Lower lobe of right lung (tissue), 2 donors: ENCODE results near the gene NT5C2. TPM values are rescaled to one million over a fixed set of nuclear protein-coding genes. Genes with fewer than 3 reads are reported as not detected.

Experiments
- ATAC-seq, 2 donors: fragments of 200-7000 bp; cut with Tn5 transposase; one replicate each; pipeline ENCODE4 v1.9.1; 2020 to 2022; ENCODE audit warnings: mild to moderate bottlenecking in 2 of 2, moderate library complexity in 2 of 2
- DNase-seq: peaks from one replicate; pipeline ENCODE4 v3.0.0-alpha.2; 2020
- H3K27ac ChIP-seq: fragments of 200-600 bp; one replicate; pipeline ENCODE4 v1.8.0; 2022
- H3K27me3 ChIP-seq: fragments of 200-600 bp; one replicate; pipeline ENCODE4 v1.8.0; 2022; ENCODE audit warnings: low read depth
- H3K36me3 ChIP-seq: fragments of 200-600 bp; one replicate; pipeline ENCODE4 v1.8.0; 2022; ENCODE audit warnings: mild to moderate bottlenecking
- H3K4me1 ChIP-seq: fragments of 200-600 bp; one replicate; pipeline ENCODE4 v1.8.0; 2022
- H3K4me3 ChIP-seq: fragments of 200-600 bp; one replicate; pipeline ENCODE4 v1.8.0; 2022; ENCODE audit warnings: mild to moderate bottlenecking
- H3K9me3 ChIP-seq: fragments of 200-600 bp; one replicate; pipeline ENCODE4 v1.8.0; 2022
- intact Hi-C: fragments of 100-400 bp; cut with DNase I; formaldehyde crosslinking; loops from one replicate; pipeline ENCODE4 v1.11.0; 2022
- total RNA-seq: library from RNA; stranded (reverse); fragmentation: NEBNext Ultra II Directional; extraction: Animal tissue kit (Norgen Biotek cat#: 25700); gene quantifications from one replicate; pipeline ENCODE4 v1.2.1, GENCODE V29; 2021
- TF ChIP-seq, protein P1 (sequence below): fragments of 200-600 bp; IDR thresholded peaks from one replicate; pipeline ENCODE4 v1.8.0; 2022; ENCODE audit warnings: antibody characterized with exemption, mild to moderate bottlenecking
- donor health status: DM: no; HTN: yes; CAD: no; lungs with severe emphysema.

Gene NT5C2
- total RNA-seq, 1 donor from 2014 or later = 105 TPM

DNA sequence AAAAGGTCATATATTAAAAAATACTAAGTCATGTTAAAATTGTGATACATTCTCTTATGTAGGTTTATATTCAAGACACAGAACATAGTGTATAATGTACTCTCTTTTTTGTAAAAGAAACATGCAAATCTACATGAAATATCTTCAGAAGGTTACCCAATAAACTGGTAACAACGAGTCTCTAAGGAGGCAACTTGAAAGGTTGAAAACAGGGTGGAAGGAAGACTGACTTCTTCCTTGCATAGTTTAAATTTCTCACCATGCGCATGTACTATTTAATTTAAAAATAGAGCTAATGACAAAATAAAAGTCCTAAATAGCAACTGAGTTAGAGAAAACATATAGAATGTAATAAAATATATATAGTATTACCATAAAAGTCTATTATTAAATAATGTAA lies 132.5 kb downstream of the NT5C2 start:
- ATAC-seq (no peak), DNase-seq (no peak)
- no peak overlapping the region for H3K27ac ChIP-seq
- H3K9me3 ChIP-seq = no peaks in the 10 kb centered on the region
- no peaks in the 10 kb centered on the region for H3K36me3 ChIP-seq
- no peaks in the 10 kb centered on the region for H3K4me1 ChIP-seq
- TF ChIP-seq, protein P1, sequence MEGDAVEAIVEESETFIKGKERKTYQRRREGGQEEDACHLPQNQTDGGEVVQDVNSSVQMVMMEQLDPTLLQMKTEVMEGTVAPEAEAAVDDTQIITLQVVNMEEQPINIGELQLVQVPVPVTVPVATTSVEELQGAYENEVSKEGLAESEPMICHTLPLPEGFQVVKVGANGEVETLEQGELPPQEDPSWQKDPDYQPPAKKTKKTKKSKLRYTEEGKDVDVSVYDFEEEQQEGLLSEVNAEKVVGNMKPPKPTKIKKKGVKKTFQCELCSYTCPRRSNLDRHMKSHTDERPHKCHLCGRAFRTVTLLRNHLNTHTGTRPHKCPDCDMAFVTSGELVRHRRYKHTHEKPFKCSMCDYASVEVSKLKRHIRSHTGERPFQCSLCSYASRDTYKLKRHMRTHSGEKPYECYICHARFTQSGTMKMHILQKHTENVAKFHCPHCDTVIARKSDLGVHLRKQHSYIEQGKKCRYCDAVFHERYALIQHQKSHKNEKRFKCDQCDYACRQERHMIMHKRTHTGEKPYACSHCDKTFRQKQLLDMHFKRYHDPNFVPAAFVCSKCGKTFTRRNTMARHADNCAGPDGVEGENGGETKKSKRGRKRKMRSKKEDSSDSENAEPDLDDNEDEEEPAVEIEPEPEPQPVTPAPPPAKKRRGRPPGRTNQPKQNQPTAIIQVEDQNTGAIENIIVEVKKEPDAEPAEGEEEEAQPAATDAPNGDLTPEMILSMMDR = no peak
- no peak overlapping the region for H3K4me3 ChIP-seq
- no peaks in the 10 kb centered on the region for H3K27me3 ChIP-seq
- intact Hi-C loops = no loop called here

DNA sequence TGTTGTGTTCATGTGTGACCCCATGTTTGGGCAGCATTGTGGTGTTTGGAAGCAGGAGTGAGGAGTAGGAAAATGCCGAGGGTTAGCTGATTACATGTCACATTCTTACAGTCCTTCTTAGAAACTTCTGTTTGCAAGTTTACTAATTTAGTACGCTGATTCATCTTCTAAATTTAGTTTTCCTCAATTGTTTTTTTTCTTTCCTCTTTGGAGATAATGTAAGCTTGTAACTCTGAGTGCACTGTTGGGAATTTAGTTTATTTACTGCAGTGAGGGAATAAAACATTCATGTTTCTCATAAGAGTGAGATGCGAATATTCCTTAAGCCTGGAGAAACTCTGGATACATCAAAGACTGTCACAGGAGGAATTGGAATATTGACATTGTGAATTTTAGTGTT lies 135.0 kb downstream of the NT5C2 start:
- Histone ChIP-seq H3K4me3 (no peak overlapping the region), H3K27me3 (no peaks in the 10 kb centered on the region), H3K9me3 (no peaks in the 10 kb centered on the region), H3K4me1 (peaks cover 15% of the 10 kb centered on the region), H3K27ac (no peak overlapping the region), H3K36me3 (no peaks in the 10 kb centered on the region)
- ATAC-seq (no peak), DNase-seq (no peak)
- intact Hi-C loops = no loop called here
- TF ChIP-seq, protein P1 = no peak

DNA sequence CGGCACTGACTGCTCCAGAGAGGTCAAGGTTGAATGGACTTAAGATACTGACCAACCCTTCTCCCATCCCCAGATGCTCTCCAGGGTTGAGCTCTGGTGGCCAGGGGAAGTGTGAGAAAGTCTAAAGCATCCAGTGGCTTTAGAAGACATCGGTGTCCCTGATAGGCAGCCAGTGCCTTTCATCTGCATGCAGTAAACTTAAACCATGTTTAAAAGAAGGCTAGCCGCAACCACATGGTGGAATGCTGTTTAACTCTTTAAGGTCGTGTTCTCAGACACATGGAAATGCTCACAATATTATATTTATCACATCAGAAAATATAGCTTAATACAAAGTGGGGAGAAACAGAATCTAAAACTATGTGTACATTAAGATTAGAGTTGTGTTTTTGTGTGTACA lies 138.0 kb downstream of the NT5C2 start:
- Histone ChIP-seq H3K4me3 (no peak overlapping the region), H3K9me3 (no peaks in the 10 kb centered on the region), H3K4me1 (peaks cover 15% of the 10 kb centered on the region), H3K36me3 (no peaks in the 10 kb centered on the region), H3K27ac (no peak overlapping the region), H3K27me3 (no peaks in the 10 kb centered on the region)
- TF ChIP-seq, protein P1 = no peak
- ATAC-seq (no peak), DNase-seq (no peak)
- intact Hi-C loops = no loop called here

DNA sequence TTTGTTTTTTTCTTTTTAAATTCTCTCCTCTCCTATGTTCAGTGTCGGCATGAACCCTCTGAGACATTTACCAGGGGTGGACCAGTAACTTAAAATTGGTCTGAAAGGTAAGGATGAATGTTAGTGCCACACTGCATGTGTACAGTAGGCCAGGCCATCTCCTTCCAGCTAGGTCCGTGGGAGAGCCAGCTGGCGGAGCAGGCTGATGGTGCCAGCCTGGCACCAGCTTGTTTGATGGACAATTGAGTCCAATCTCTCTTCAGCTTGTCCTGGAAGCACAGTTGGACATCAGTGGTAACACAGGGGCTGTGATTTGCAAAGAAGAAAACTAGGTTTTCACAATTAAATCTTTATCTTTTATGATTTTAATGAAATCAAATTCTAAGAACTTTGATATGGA lies 138.5 kb downstream of the NT5C2 start:
- intact Hi-C loops = no loop called here
- no peak for ATAC-seq
- Histone ChIP-seq H3K36me3 (peaks cover 3% of the 10 kb centered on the region), H3K27ac (no peak overlapping the region), H3K4me1 (peaks cover 15% of the 10 kb centered on the region), H3K4me3 (no peak overlapping the region), H3K27me3 (no peaks in the 10 kb centered on the region), H3K9me3 (no peaks in the 10 kb centered on the region)
- DNase-seq = no peak
- TF ChIP-seq, protein P1 = no peak

DNA sequence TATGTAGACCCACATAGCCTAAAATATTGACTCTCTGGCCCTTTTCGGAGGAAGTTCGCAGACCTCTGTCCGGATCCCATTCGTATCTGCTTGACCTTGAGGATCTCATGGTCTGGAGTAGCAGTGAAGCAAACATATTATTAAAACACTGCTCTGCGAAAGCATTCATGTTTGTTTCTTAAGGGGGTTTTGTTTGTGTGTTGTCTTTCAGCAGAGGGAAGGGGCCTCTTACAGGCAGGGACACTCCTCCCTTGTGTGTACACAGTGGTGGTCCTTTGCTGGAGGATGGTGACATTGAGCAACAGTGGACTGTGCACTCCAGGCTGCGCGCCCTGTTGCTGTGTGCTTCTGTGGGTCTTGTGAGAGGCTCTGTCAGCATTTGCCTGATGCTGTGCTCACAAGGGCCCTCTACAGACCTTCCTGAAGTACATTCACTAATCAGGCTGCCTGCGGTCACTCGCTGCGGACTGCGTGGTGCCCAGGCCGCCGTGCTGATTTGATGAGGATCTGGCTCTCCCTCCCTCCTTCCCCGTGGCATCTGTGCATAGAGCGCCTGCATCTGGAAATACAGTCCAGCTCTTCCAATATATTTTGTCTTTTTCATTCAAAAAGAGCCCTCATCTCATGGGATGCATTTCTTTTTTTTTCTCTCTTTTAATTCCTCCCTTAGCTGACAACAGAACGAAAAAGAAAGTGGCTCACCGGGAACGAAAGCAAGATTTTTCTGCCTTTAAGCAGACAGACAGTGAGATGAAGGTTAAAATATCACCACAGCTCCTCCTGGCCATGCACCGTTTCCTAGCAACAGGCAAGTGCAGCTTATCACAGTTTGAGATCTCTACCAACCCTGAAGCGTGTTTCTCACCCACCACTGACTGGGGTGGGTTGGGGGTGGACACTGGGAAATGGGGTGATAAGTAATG lies 139.2 kb downstream of the NT5C2 start:
- peak; percentile 65 for DNase-seq
- Histone ChIP-seq H3K9me3 (no peaks in the 10 kb centered on the region), H3K36me3 (peaks cover 3% of the 10 kb centered on the region), H3K4me3 (peak overlapping the region; percentile 38), H3K27me3 (no peaks in the 10 kb centered on the region), H3K27ac (peak overlapping the region; percentile 51), H3K4me1 (peaks cover 15% of the 10 kb centered on the region)
- TF ChIP-seq, protein P1 = peak; percentile 43
- intact Hi-C loops = no loop called here
- peak; percentile 89 to 93 for ATAC-seq
